ENCODE data around the gene SP100.
"Not testable (repeated sequence)": the region's sequence is repeated elsewhere in the genome, so short reads cannot be mapped to it uniquely, and the experiment has no call there.

SP100 gene

GRCh38 chr2:230422149-230422548 lies 6.1 kb downstream of the SP100 start:
- no peak for DNase-seq

- no peak for DNase-seq
These were observed 8.0 kb downstream of the SP100 start for GRCh38 chr2:230423851-230424458.

GRCh38 chr2:230425377-230425776 lies 9.4 kb downstream of the SP100 start:
- DNase-seq = no peak

GRCh38 chr2:230429513-230429912 lies 13.5 kb downstream of the SP100 start:
- no peak for DNase-seq

GRCh38 chr2:230430957-230431910 lies 15.2 kb downstream of the SP100 start:
- no peak for DNase-seq

GRCh38 chr2:230434677-230435324 lies 18.8 kb downstream of the SP100 start:
- peak; percentile 31 to 46 for DNase-seq

GRCh38 chr2:230435431-230435830 lies 19.4 kb downstream of the SP100 start:
- no peak for DNase-seq

GRCh38 chr2:230439121-230439520 lies 23.1 kb downstream of the SP100 start:
- DNase-seq = not testable (repeated sequence)

- peak; percentile 59 to 73 for DNase-seq
These were observed 23.6 kb downstream of the SP100 start for GRCh38 chr2:230439590-230439989.

- no peak for DNase-seq
These were observed 25.4 kb downstream of the SP100 start for GRCh38 chr2:230441227-230441897.

GRCh38 chr2:230443541-230443940 lies 27.5 kb downstream of the SP100 start:
- no peak for DNase-seq

GRCh38 chr2:230444832-230445231 lies 28.8 kb downstream of the SP100 start:
- no peak for DNase-seq

GRCh38 chr2:230447036-230447435 lies 31.0 kb downstream of the SP100 start:
- DNase-seq = no peak

GRCh38 chr2:230447455-230448451 lies 31.8 kb downstream of the SP100 start:
- DNase-seq = no peak

GRCh38 chr2:230449901-230450467 lies 34.0 kb downstream of the SP100 start:
- DNase-seq = no peak

GRCh38 chr2:230453006-230453405 lies 37.0 kb downstream of the SP100 start:
- peak in 1 of 2 experiments; percentile 6 for DNase-seq

- DNase-seq = no peak
These were observed 39.1 kb downstream of the SP100 start for GRCh38 chr2:230455005-230455684.

- DNase-seq = peak; percentile 96 to 98
These were observed 41.2 kb downstream of the SP100 start for GRCh38 chr2:230457073-230457768.

- no peak for DNase-seq
These were observed 41.8 kb downstream of the SP100 start for GRCh38 chr2:230457793-230458192.

- DNase-seq = peak; percentile 5 to 27
These were observed 43.2 kb downstream of the SP100 start for GRCh38 chr2:230459216-230459615.
